ENCODE measurements around the gene CADPS.

DNA sequence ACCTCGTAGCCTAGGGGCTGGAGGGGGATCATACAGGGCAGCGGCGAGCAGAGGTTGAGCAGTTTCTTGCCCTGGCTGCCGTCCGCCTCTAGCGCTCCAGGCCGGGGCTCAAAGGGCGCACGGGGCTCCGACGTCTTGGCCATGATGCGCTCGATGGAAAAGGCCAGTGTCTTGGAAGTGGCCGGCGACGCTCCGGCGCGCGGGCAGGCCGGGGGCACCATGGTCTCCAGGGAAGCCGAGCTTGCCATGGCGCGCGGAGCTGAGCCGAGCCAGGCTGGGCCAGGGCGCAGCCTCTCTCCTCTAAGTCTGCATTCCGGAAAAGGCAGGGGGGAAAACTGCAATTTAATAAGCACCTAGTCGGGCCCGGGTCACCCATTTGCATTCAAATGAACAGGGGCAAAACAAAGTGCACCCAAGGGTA, 502.6 kb downstream of the CADPS start:
- no peak for TF ChIP-seq RAD21 (conservative IDR thresholded peaks at IDR 0.05 in 1 of 2, IDR thresholded peaks at IDR 0.05 in 1 of 2)
- TF ChIP-seq, protein P1, sequence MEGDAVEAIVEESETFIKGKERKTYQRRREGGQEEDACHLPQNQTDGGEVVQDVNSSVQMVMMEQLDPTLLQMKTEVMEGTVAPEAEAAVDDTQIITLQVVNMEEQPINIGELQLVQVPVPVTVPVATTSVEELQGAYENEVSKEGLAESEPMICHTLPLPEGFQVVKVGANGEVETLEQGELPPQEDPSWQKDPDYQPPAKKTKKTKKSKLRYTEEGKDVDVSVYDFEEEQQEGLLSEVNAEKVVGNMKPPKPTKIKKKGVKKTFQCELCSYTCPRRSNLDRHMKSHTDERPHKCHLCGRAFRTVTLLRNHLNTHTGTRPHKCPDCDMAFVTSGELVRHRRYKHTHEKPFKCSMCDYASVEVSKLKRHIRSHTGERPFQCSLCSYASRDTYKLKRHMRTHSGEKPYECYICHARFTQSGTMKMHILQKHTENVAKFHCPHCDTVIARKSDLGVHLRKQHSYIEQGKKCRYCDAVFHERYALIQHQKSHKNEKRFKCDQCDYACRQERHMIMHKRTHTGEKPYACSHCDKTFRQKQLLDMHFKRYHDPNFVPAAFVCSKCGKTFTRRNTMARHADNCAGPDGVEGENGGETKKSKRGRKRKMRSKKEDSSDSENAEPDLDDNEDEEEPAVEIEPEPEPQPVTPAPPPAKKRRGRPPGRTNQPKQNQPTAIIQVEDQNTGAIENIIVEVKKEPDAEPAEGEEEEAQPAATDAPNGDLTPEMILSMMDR (IDR thresholded peaks at IDR 0.05) = no peak
- TF ChIP-seq, protein P2, sequence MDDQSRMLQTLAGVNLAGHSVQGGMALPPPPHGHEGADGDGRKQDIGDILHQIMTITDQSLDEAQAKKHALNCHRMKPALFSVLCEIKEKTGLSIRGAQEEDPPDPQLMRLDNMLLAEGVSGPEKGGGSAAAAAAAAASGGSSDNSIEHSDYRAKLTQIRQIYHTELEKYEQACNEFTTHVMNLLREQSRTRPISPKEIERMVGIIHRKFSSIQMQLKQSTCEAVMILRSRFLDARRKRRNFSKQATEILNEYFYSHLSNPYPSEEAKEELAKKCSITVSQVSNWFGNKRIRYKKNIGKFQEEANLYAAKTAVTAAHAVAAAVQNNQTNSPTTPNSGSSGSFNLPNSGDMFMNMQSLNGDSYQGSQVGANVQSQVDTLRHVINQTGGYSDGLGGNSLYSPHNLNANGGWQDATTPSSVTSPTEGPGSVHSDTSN (IDR thresholded peaks at IDR 0.05) = no peak
- TF ChIP-seq POLR2A (IDR thresholded peaks at IDR 0.05; ENCODE audit: low read length) = no peak
- TF ChIP-seq RFX5 (IDR thresholded peaks at IDR 0.05) = no peak

Measured in A549 (cell line).